GDM1 (cell line): ENCODE data around the gene ME1.
"Not testable (repeated sequence)": the region's sequence is repeated elsewhere in the genome, so short reads cannot be mapped to it uniquely, and the experiment has no call there.

ENCODE experiments used
- DNase-seq: peaks from one replicate; lab custom pipeline; 2025; lab: John Stamatoyannopoulos, UW

Gene ME1

GRCh38 chr6:83431545-83432155, 799 bp upstream of the ME1 start:
- DNase-seq = no peak

- DNase-seq = no peak
These were observed 817 bp downstream of the ME1 start for GRCh38 chr6:83429857-83430610.

GRCh38 chr6:83429269-83429668, 1.6 kb downstream of the ME1 start:
- no peak for DNase-seq

GRCh38 chr6:83424392-83425018, 6.3 kb downstream of the ME1 start:
- DNase-seq = no peak

- DNase-seq = no peak
These were observed 12.8 kb downstream of the ME1 start for GRCh38 chr6:83417880-83418663.

- DNase-seq = no peak
These were observed 17.8 kb downstream of the ME1 start for GRCh38 chr6:83413068-83413467.

GRCh38 chr6:83411731-83412130, 19.1 kb downstream of the ME1 start:
- DNase-seq = no peak

GRCh38 chr6:83403191-83403590, 27.7 kb downstream of the ME1 start:
- no peak for DNase-seq

GRCh38 chr6:83389606-83390005, 41.2 kb downstream of the ME1 start:
- DNase-seq = no peak

- no peak for DNase-seq
These were observed 45.4 kb downstream of the ME1 start for GRCh38 chr6:83385473-83385872.

GRCh38 chr6:83384751-83385150, 46.1 kb downstream of the ME1 start:
- DNase-seq = no peak

GRCh38 chr6:83381949-83382348, 48.9 kb downstream of the ME1 start:
- DNase-seq = no peak

- DNase-seq = no peak
These were observed 52.0 kb downstream of the ME1 start for GRCh38 chr6:83378621-83379388.

- DNase-seq = no peak
These were observed 59.4 kb downstream of the ME1 start for GRCh38 chr6:83371423-83371822.

- DNase-seq = no peak
These were observed 60.3 kb downstream of the ME1 start for GRCh38 chr6:83370567-83370966.

- no peak for DNase-seq
These were observed 61.2 kb downstream of the ME1 start for GRCh38 chr6:83369692-83370091.

- no peak for DNase-seq
These were observed 62.3 kb downstream of the ME1 start for GRCh38 chr6:83368577-83368976.

- DNase-seq = no peak
These were observed 63.7 kb downstream of the ME1 start for GRCh38 chr6:83367104-83367503.

- no peak for DNase-seq
These were observed 64.9 kb downstream of the ME1 start for GRCh38 chr6:83365931-83366330.

- DNase-seq = not testable (repeated sequence)
These were observed 68.5 kb downstream of the ME1 start for GRCh38 chr6:83362349-83362748.

- no peak for DNase-seq
These were observed 71.2 kb downstream of the ME1 start for GRCh38 chr6:83359638-83360037.

- DNase-seq = no peak
These were observed 76.1 kb downstream of the ME1 start for GRCh38 chr6:83354747-83355146.
